ENCODE results near the gene TMLHE. TPM values are rescaled to one million over a fixed set of nuclear protein-coding genes. Genes with fewer than 3 reads are reported as not detected.
A peak's percentile ranks its signal among the peaks of the same experiment; 100 is the strongest.
"Not testable (repeated sequence)": the region's sequence is repeated elsewhere in the genome, so short reads cannot be mapped to it uniquely, and the experiment has no call there.

Gene TMLHE
- total RNA-seq, 4 donors from 2014 or later = 14.0 to 29.9 (median 16.9) TPM

DNA sequence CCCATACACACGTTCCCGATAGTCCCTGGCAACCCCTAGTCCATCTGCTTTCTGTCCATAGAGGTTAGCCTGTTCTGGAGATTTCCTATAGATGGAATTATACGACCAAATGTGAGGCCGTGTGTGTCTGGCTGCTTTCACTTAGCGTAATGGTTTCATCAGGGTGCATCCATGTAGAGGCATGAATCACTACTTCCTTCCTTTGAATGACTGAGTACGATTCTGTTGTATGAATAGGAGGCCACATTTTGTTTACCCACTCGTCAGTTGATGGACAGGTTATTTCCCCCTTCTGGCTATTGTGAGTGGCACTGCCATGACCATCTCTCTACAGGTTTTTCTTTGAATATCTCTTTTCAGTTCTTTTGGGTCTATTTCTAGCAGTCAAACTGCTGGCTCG, 152.3 kb downstream of the TMLHE start:
- WGBS, 2 donors (ENCODE audit: low coverage in 1 of 2) = no CpG with 5 or more reads among the region's 8 CpGs
- not testable (repeated sequence) for H3K27me3 ChIP-seq, H3K36me3 ChIP-seq, H3K9me3 ChIP-seq, H3K4me3 ChIP-seq, H3K27ac ChIP-seq, ATAC-seq, H3K4me1 ChIP-seq

DNA sequence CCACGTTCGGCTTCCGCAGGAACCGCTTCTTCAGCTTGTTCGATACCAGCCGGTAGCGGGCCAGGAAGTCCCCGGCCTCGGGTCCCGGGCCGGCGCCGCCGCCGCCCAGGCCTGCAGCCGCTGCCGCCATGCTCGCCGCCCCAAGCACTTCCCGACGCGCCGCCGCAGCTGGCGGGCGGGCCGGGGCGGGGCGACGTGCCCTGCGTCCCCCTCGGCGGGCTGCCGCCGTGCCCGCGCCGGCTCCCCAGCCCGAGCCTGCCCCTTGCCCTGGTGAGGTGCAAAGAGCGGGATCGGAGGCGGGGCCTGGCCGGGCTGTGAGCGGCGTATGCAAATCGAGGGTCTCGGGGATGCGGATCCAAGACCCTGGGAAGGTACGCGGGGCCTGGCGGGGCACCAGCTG, 154.3 kb downstream of the TMLHE start, which contains the start of gene F8A3:
Gene F8A3, minus strand, starts transcription at position 150 of the 400 bp plus-strand sequence. Its CDS starts 20 bp downstream, at position 130.
- not testable (repeated sequence) for H3K4me1 ChIP-seq, H3K9me3 ChIP-seq, H3K27me3 ChIP-seq, H3K36me3 ChIP-seq, H3K27ac ChIP-seq, H3K4me3 ChIP-seq
- WGBS, 2 donors (ENCODE audit: low coverage in 1 of 2) = no CpG with 5 or more reads among the region's 51 CpGs
- peak; percentile 75 for ATAC-seq

DNA sequence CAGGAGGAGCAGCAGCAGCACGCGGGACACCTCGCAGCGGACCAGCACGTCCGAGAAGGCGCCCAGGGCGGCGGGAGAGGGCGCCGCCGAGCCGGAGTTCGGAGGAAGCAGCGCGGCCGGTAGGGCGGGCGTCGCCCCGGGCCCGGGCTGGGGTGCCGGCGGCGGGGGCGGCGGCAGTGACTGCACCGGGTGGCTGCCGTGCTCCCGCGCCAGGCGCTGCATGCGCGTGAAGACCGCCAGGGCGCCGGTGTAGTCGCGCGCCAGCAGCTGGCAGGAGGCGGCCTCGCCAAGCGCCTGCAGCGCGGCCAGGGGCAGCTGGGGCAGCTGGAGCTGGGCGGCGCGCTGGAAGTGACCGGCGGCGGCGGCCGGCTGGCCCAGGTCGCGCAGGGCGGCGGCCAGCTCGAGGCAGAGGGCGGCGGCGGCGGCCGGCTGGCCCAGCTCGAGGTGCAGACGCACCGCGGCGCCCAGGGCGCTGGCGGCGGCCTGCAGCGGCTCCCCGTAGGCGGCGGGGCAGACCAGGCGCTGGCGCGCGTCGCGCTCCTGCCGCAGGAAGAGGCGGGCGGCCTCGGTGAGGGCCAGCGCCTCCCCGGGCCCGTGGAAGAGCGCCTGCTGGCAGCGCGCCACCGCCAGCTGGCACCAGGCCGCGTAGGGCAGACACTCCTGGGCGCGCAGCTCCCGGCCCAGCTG, 154.8 kb downstream of the TMLHE start:
- not testable (repeated sequence) for H3K36me3 ChIP-seq, H3K27ac ChIP-seq, H3K27me3 ChIP-seq, H3K4me1 ChIP-seq, H3K9me3 ChIP-seq, H3K4me3 ChIP-seq
- no CpG with 5 or more reads among the region's 97 CpGs for WGBS, 2 donors (ENCODE audit: low coverage in 1 of 2)
- ATAC-seq = peak; percentile 87

DNA sequence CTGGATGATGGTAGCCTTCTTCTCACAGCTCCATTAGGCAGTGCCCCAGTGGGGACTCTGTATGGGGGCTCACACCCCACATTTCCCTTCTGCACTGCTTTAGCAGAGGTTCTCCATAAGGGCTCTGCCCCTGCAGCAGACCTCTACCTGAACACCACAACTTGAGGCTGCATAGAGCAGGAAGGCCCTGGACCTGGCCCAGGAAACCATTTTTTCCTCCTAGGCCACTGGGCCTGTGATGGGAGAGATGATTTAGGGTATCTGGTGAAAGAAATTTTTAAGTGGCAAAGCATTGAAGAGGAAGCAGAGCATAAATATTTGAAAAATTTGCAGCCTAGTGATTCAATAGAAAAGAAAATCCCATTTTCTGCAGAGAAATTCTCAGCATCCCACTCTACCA, 171.7 kb downstream of the TMLHE start:
- Histone ChIP-seq H3K27me3 (no peaks in the 10 kb centered on the region), H3K9me3 (no peaks in the 10 kb centered on the region), H3K4me1 (no peaks in the 10 kb centered on the region), H3K4me3 (no peak overlapping the region), H3K27ac (no peak overlapping the region), H3K36me3 (no peaks in the 10 kb centered on the region)
- TF ChIP-seq POLR2AphosphoS5 (IDR thresholded peaks at IDR 0.05) = no peak
- TF ChIP-seq, protein P1, sequence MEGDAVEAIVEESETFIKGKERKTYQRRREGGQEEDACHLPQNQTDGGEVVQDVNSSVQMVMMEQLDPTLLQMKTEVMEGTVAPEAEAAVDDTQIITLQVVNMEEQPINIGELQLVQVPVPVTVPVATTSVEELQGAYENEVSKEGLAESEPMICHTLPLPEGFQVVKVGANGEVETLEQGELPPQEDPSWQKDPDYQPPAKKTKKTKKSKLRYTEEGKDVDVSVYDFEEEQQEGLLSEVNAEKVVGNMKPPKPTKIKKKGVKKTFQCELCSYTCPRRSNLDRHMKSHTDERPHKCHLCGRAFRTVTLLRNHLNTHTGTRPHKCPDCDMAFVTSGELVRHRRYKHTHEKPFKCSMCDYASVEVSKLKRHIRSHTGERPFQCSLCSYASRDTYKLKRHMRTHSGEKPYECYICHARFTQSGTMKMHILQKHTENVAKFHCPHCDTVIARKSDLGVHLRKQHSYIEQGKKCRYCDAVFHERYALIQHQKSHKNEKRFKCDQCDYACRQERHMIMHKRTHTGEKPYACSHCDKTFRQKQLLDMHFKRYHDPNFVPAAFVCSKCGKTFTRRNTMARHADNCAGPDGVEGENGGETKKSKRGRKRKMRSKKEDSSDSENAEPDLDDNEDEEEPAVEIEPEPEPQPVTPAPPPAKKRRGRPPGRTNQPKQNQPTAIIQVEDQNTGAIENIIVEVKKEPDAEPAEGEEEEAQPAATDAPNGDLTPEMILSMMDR (IDR thresholded peaks at IDR 0.05) = no peak
- TF ChIP-seq EP300 (IDR thresholded peaks at IDR 0.05) = no peak
- no peak for TF ChIP-seq POLR2A (IDR thresholded peaks at IDR 0.05)
- no peak for ATAC-seq

Small RNAs within 50 kb of the gene (small RNA-seq; reads per million reads assigned to genes)
- gene MIR1184-3 = 0 reads per million in 4 donors

Other genes with a start within 250 kb of the TMLHE start
- gene F8A2, start 230.9 kb downstream of the TMLHE start, total RNA-seq = not detected
- gene F8A3, start 154.3 kb downstream of the TMLHE start, total RNA-seq = 10 to 100 TPM; 12.1 to 13.3 (median 12.6) TPM
- gene SPRY3, start 366 bp downstream of the TMLHE start, total RNA-seq = 1 to 10 TPM in 3 of 4 donors, under 1 TPM in 1; 0.69 to 1.2 (median 1.1) TPM